Gastroesophageal sphincter (tissue), 4 donors: ENCODE results near the gene TMEM184A. TPM values are rescaled to one million over a fixed set of nuclear protein-coding genes. Genes with fewer than 3 reads are reported as not detected.

Source experiments
- ATAC-seq: fragments of 150-250 bp; one replicate; pipeline ENCODE4 v1.9.1; 2016; ENCODE audit warnings: mild to moderate bottlenecking, moderate library complexity
- H3K27ac ChIP-seq, 4 donors: fragments of 200-600 bp; sonication (generic) in 3 of 4; 1 replicate in 3 of 4; 2 replicates in 1 of 4; pipeline ENCODE4 v1.5.1; 2016 to 2019
- H3K27me3 ChIP-seq: fragments of 200-600 bp; sonication (generic); one replicate; pipeline ENCODE4 v1.5.1; 2019
- H3K36me3 ChIP-seq, 2 donors: fragments of 200-600 bp; sonication (generic); one replicate each; pipeline ENCODE4 v1.5.1; 2019; ENCODE audit warnings: control low read depth in 1 of 2
- H3K4me1 ChIP-seq, 3 donors: fragments of 200-600 bp; sonication (generic); 1 replicate in 2 of 3; 2 replicates in 1 of 3; pipeline ENCODE4 v1.5.1; 2016 to 2019; ENCODE audit warnings: control low read depth in 2 of 3
- H3K4me3 ChIP-seq, 2 donors: fragments of 200-600 bp; sonication (generic); one replicate each; pipeline ENCODE4 v1.5.1; 2019; ENCODE audit warnings: mild to moderate bottlenecking in 1 of 2, moderate library complexity in 1 of 2
- H3K9me3 ChIP-seq, 3 donors: fragments of 200-600 bp; sonication (generic); one replicate each; pipeline ENCODE4 v1.5.1; 2017 to 2019; ENCODE audit warnings: control low read depth in 2 of 3
- EP300 ChIP-seq: sonication (generic); formaldehyde crosslinking; IDR thresholded peaks from one replicate; pipeline ENCODE4 v1.6.1; 2017; ENCODE audit warnings: antibody characterized with exemption, mild to moderate bottlenecking
- POLR2A ChIP-seq, 2 donors: fragments of 450-650 bp; IDR thresholded peaks; one replicate each; pipeline ENCODE4 v1.6.1; 2017; ENCODE audit warnings: antibody characterized with exemption in 2 of 2, mild to moderate bottlenecking in 2 of 2, moderate library complexity in 1 of 2
- POLR2AphosphoS5 ChIP-seq: sonication (generic); formaldehyde crosslinking; IDR thresholded peaks from one replicate; pipeline ENCODE4 v1.6.1; 2017; ENCODE audit warnings: antibody characterized with exemption
- WGBS, 2 donors: methylation state at CpG; one replicate each; pipeline ENCODE4 v1.1.5; 2018; ENCODE audit warnings: low coverage in 1 of 2; 5-methylcytosine and 5-hydroxymethylcytosine counted together
- total RNA-seq, 4 donors: library from RNA; depleted of rRNA; stranded (reverse); fragments of >200 nt; gene quantifications; one replicate each; pipeline ENCODE4 v1.1.0, GENCODE V29; 2016
- TF ChIP-seq, protein P1 (sequence below), 4 experiments: fragments of 200-600 bp in 2 of 4; fragments of 450-650 bp in 2 of 4; sonication (generic) in 1 of 4; IDR thresholded peaks; one replicate each; pipeline ENCODE4 v1.5.1; 2017 to 2019; ENCODE audit warnings: antibody characterized with exemption in 4 of 4, mild to moderate bottlenecking in 2 of 4, moderate library complexity in 2 of 4

TMEM184A gene
- total RNA-seq, 4 donors from 2014 or later: 0.15 to 1.5 (median 0.31) TPM; not detected in 1

DNA sequence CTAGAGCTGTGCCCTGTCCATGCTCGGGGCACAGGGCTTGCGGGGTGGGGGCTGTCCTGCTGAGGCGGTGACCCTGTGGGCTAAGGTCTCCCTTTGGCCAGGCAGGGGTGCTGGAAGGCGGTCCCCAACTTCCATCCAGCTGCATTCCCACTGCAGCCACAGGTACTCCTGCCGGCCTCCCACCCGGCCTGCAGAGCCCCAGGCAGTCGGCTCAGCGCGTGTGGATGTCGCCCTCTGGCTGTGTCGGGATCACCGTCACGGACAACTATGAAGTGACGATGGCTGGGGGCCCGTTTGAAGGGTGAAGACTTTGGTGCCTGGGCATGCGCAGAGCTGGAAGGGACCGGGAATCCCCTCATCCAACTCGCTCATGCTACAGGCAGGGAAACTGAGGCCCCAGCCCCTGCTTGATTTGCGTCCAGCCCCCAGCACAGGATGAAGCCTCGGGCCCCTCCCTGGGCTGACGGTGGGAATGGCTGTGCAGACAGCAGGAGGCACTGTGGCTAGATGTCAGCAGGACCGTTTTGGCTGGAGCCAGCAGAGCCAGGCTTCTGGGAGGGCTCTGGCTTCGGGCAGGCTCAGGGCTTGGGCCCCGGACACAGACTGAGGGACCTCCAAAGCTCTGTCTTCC is 2.3 kb upstream of the TMEM184A start:
- 20% methylated on average over 1 of the region's 24 CpGs; no CpG with 5 or more reads in 1 of the 2 donors for WGBS, 2 donors
- H3K9me3 ChIP-seq: no peaks in the 10 kb centered on the region
- H3K4me3 ChIP-seq: no peak overlapping the region
- ATAC-seq: no peak
- H3K4me1 ChIP-seq: peaks cover 0 to 15% (median 12%) of the 10 kb centered on the region in 3 donors
- peaks cover 49% of the 10 kb centered on the region for H3K27me3 ChIP-seq
- no peak overlapping the region for H3K27ac ChIP-seq
- TF ChIP-seq POLR2AphosphoS5 (no peak), EP300 (no peak)
- TF ChIP-seq, protein P1, sequence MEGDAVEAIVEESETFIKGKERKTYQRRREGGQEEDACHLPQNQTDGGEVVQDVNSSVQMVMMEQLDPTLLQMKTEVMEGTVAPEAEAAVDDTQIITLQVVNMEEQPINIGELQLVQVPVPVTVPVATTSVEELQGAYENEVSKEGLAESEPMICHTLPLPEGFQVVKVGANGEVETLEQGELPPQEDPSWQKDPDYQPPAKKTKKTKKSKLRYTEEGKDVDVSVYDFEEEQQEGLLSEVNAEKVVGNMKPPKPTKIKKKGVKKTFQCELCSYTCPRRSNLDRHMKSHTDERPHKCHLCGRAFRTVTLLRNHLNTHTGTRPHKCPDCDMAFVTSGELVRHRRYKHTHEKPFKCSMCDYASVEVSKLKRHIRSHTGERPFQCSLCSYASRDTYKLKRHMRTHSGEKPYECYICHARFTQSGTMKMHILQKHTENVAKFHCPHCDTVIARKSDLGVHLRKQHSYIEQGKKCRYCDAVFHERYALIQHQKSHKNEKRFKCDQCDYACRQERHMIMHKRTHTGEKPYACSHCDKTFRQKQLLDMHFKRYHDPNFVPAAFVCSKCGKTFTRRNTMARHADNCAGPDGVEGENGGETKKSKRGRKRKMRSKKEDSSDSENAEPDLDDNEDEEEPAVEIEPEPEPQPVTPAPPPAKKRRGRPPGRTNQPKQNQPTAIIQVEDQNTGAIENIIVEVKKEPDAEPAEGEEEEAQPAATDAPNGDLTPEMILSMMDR (IDR thresholded peaks at IDR 0.05): peak in 1 of 4 experiments; percentile 41
- no peaks in the 10 kb centered on the region for H3K36me3 ChIP-seq

- TF ChIP-seq POLR2AphosphoS5 (no peak), EP300 (no peak), POLR2A (IDR thresholded peaks at IDR 0.05) (no peak)
- TF ChIP-seq, protein P1 (IDR thresholded peaks at IDR 0.05): no peak
- no peak for ATAC-seq
- Histone ChIP-seq H3K9me3 (no peaks in the 10 kb centered on the region), H3K36me3 (no peaks in the 10 kb centered on the region), H3K4me3 (no peak overlapping the region), H3K4me1 (peaks cover 0 to 15% (median 12%) of the 10 kb centered on the region in 3 donors), H3K27me3 (peaks cover 49% of the 10 kb centered on the region), H3K27ac (no peak overlapping the region)
- 92% methylated on average over 2 of the region's 10 CpGs; no CpG with 5 or more reads in 1 of the 2 donors for WGBS, 2 donors
These were observed 1.8 kb upstream of the TMEM184A start for GRCh38 chr7:1557771-1558170.

DNA sequence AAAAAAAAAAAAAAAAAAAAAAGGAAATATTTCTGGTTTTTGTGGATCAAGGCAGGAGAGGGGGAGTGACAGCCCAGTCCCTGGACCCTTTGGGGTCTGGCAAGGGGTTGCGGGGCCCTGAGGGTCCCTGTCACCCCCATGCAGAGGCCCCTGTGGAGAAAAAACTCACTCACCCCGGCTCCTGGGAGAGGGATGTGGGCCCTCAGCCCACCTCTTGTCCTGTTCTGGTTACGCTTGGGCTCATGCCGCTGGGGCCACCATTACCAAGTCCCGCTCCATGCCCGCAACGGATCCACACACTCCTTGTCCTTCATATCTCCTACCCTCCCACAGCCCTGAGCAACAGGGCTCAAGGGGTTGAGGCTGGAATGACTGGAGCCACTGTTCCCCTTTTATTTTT is 1.0 kb upstream of the TMEM184A start:
- no peak overlapping the region for H3K27ac ChIP-seq
- 90% methylated on average over 7 of the region's 7 CpGs; no CpG with 5 or more reads in 1 of the 2 donors for WGBS, 2 donors
- TF ChIP-seq POLR2AphosphoS5 (no peak), POLR2A (IDR thresholded peaks at IDR 0.05) (no peak), EP300 (no peak)
- TF ChIP-seq, protein P1 (IDR thresholded peaks at IDR 0.05): no peak
- no peak for ATAC-seq
- H3K36me3 ChIP-seq: no peaks in the 10 kb centered on the region
- no peak overlapping the region for H3K4me3 ChIP-seq
- H3K4me1 ChIP-seq: peaks cover 0 to 15% (median 12%) of the 10 kb centered on the region in 3 donors
- H3K9me3 ChIP-seq: no peaks in the 10 kb centered on the region
- H3K27me3 ChIP-seq: peaks cover 49% of the 10 kb centered on the region

DNA sequence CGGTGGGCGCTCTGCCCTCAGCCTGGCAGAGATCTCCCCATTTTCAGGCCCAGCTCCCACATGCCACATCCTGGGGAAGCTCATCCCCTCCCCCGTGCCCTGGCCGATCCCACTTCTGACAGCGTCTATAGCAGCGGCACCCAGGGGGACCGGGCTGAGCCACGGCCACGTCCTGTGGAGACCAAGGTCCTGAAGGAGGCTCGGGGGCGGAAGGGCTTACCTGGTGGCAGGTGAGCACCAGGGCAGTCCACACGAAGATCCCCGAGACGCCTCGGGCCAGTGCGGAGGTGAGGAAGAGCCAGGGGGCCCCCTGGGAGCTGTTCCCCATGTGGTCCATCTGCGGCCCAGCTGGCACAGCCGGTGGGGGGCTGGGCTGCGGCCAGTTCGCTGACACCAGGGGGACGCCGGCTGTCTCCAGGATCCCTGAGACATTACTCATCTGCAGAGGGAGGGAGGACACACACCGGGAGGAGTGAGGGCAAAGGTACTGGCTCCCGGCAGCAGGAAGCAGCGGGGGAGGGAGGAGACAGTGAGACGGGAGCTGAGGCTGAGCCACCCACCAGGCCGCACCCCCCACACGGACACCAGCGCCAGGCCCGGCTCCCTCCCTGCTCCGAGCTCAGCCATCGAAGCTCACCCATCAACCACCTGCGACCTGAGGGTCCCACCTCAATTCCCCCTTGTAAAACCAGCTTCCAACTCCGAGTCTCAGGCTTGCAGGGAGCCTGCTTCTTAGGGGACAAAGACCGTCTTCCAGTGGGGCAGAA is 776 bp downstream of the TMEM184A start:
- no CpG with 5 or more reads among the region's 35 CpGs for whole genome bisulfite sequencing, 2 donors
- H3K36me3 ChIP-seq: no peaks in the 10 kb centered on the region
- peaks cover 0 to 15% (median 12%) of the 10 kb centered on the region in 3 donors for H3K4me1 ChIP-seq
- no peaks in the 10 kb centered on the region for H3K9me3 ChIP-seq
- no peak for TF ChIP-seq POLR2A (IDR thresholded peaks at IDR 0.05)
- no peak for TF ChIP-seq POLR2AphosphoS5
- TF ChIP-seq, protein P1 (IDR thresholded peaks at IDR 0.05): no peak
- TF ChIP-seq EP300: no peak
- no peak overlapping the region for H3K4me3 ChIP-seq
- peak; percentile 57 for ATAC-seq
- peaks cover 36% of the 10 kb centered on the region for H3K27me3 ChIP-seq
- no peak overlapping the region for H3K27ac ChIP-seq
